Activated CD4-positive, alpha-beta T cell treated with anti-CD3 and anti-CD28 coated beads, Interleukin-2, amount 10 ng/mL, durations not matched to agents 24 days and 14 days (primary cell): ENCODE measurements around the gene KCTD7. TPM values are rescaled to one million over a fixed set of nuclear protein-coding genes. Genes with fewer than 3 reads are reported as not detected.
"Not testable (repeated sequence)": the region's sequence is repeated elsewhere in the genome, so short reads cannot be mapped to it uniquely, and the experiment has no call there.

Experiments
- DNase-seq: peaks from one replicate; pipeline ENCODE4 v3.0.0; 2022
- H3K27ac Mint-ChIP-seq: one replicate; pipeline ENCODE4 v1.8.0; 2022; ENCODE audit warnings: mild to moderate bottlenecking, mixed read lengths
- H3K27me3 Mint-ChIP-seq: one replicate; pipeline ENCODE4 v1.8.0; 2022; ENCODE audit warnings: mixed read lengths
- H3K36me3 Mint-ChIP-seq: one replicate; pipeline ENCODE4 v1.8.0; 2022; ENCODE audit warnings: low read depth, mild to moderate bottlenecking, mixed read lengths
- H3K4me1 Mint-ChIP-seq: one replicate; pipeline ENCODE4 v1.8.0; 2021; ENCODE audit warnings: mixed read lengths
- H3K4me3 Mint-ChIP-seq: one replicate; pipeline ENCODE4 v1.8.0; 2022; ENCODE audit warnings: mild to moderate bottlenecking, moderate library complexity, mixed read lengths
- H3K9me3 Mint-ChIP-seq: one replicate; pipeline ENCODE4 v1.8.0; 2021; ENCODE audit warnings: mixed read lengths
- intact Hi-C: fragments of 100-400 bp; cut with micrococcal nuclease; formaldehyde crosslinking; loops from one replicate; pipeline ENCODE4 v1.15.1; 2023
- total RNA-seq: library from RNA; stranded (reverse); gene quantifications from 2 replicates; pipeline ENCODE4 v1.2.3, GENCODE V29; 2022

KCTD7 gene
- total RNA-seq, 1 donor from 2014 or later: 8.9 TPM

DNA sequence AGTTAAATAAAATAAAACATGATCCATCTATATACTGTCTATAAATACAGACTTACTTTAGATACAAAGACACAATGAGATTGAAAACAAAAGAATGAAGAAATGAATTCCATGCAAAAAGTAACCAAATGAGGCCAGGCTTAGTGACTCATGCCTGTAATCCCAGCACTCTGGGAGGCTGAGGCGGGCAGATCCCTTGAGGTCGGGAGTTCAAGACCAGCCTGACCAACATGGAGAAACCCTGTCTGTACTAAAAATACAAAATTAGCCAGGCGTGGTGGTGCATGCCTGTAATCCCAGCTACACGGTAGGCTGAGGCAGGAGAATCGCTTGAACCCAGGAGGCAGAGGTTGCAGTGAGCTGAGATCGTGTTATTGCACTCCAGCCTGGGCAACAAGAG lies 59.0 kb downstream of the KCTD7 start:
- H3K27ac Mint-ChIP-seq, H3K4me1 Mint-ChIP-seq, H3K27me3 Mint-ChIP-seq, DNase-seq, intact Hi-C loops, H3K9me3 Mint-ChIP-seq, H3K4me3 Mint-ChIP-seq: not testable (repeated sequence)
- peaks cover 11% of the 10 kb centered on the region for H3K36me3 Mint-ChIP-seq

- Mint-ChIP-seq H3K4me1 (peaks cover 2% of the 10 kb centered on the region), H3K27me3 (no peaks in the 10 kb centered on the region), H3K27ac (no peak overlapping the region), H3K9me3 (peaks cover 7% of the 10 kb centered on the region), H3K36me3 (peaks cover 11% of the 10 kb centered on the region), H3K4me3 (no peak overlapping the region)
- DNase-seq: no peak
- intact Hi-C loops: no loop called here
Observed at GRCh38 chr7:66689081-66689480, 60.4 kb downstream of the KCTD7 start.

GRCh38 chr7:66693331-66693730 lies 64.7 kb downstream of the KCTD7 start:
- H3K4me1 Mint-ChIP-seq: no peaks in the 10 kb centered on the region
- H3K27ac Mint-ChIP-seq: no peak overlapping the region
- H3K36me3 Mint-ChIP-seq: peaks cover 2% of the 10 kb centered on the region
- intact Hi-C loops: no loop called here
- peaks cover 2% of the 10 kb centered on the region for H3K9me3 Mint-ChIP-seq
- no peaks in the 10 kb centered on the region for H3K27me3 Mint-ChIP-seq
- no peak overlapping the region for H3K4me3 Mint-ChIP-seq
- DNase-seq: no peak

Other genes starting within 250 kb of the KCTD7 start
- gene RABGEF1, start 111.9 kb downstream of the KCTD7 start, total RNA-seq: 23.6 and 23.8 TPM in 2 replicates